Fibroblast of the conjunctiva (primary cell): ENCODE results near the gene MAMDC4.

Experiments
- DNase-seq: peaks from one replicate; pipeline ENCODE4 v3.0.0-alpha.2; 2010; ENCODE audit warnings: low read depth

Gene MAMDC4

GRCh38 chr9:136890661-136891060, 38.5 kb downstream of the MAMDC4 start:
- no peak for DNase-seq

- DNase-seq = no peak
These were observed 43.9 kb downstream of the MAMDC4 start for GRCh38 chr9:136896027-136896426.

GRCh38 chr9:136898483-136899100, 46.4 kb downstream of the MAMDC4 start:
- no peak for DNase-seq

- DNase-seq = no peak
These were observed 47.0 kb downstream of the MAMDC4 start for GRCh38 chr9:136899196-136899595.

GRCh38 chr9:136900556-136900955, 48.4 kb downstream of the MAMDC4 start:
- no peak for DNase-seq

GRCh38 chr9:136900988-136901515, 48.9 kb downstream of the MAMDC4 start:
- no peak for DNase-seq

- DNase-seq = no peak
These were observed 49.5 kb downstream of the MAMDC4 start for GRCh38 chr9:136901516-136902258.

GRCh38 chr9:136902259-136902821, 50.2 kb downstream of the MAMDC4 start:
- peak; percentile 10 for DNase-seq

GRCh38 chr9:136903041-136903554, 51.0 kb downstream of the MAMDC4 start:
- DNase-seq = no peak

- DNase-seq = no peak
These were observed 54.1 kb downstream of the MAMDC4 start for GRCh38 chr9:136906266-136906665.

- DNase-seq = no peak
These were observed 55.1 kb downstream of the MAMDC4 start for GRCh38 chr9:136907011-136907914.
